DMS53 (cell line): ENCODE data around the gene TBXAS1.

ENCODE experiments used
- DNase-seq: peaks from one replicate; lab custom pipeline; 2025; lab: John Stamatoyannopoulos, UW

The TBXAS1 gene

GRCh38 chr7:140049339-140050024 lies 220.4 kb downstream of the TBXAS1 start:
- peak; percentile 97 for DNase-seq

GRCh38 chr7:140050100-140050499 lies 221.0 kb downstream of the TBXAS1 start:
- DNase-seq, result no peak

GRCh38 chr7:140051820-140052219 lies 222.8 kb downstream of the TBXAS1 start:
- no peak for DNase-seq

GRCh38 chr7:140053812-140054539 lies 224.9 kb downstream of the TBXAS1 start:
- no peak for DNase-seq

GRCh38 chr7:140054751-140055150 lies 225.7 kb downstream of the TBXAS1 start:
- no peak for DNase-seq

- DNase-seq, result no peak
These were observed 226.8 kb downstream of the TBXAS1 start for GRCh38 chr7:140055833-140056232.

GRCh38 chr7:140056431-140057142 lies 227.5 kb downstream of the TBXAS1 start:
- no peak for DNase-seq

GRCh38 chr7:140057143-140057535 lies 228.1 kb downstream of the TBXAS1 start:
- no peak for DNase-seq

- no peak for DNase-seq
These were observed 229.5 kb downstream of the TBXAS1 start for GRCh38 chr7:140058517-140058916.

- peak; percentile 69 for DNase-seq
These were observed 230.5 kb downstream of the TBXAS1 start for GRCh38 chr7:140059273-140060242.

- DNase-seq, result no peak
These were observed 231.2 kb downstream of the TBXAS1 start for GRCh38 chr7:140060243-140060630.

- DNase-seq, result peak; percentile 31
These were observed 231.9 kb downstream of the TBXAS1 start for GRCh38 chr7:140060788-140061606.

- peak; percentile 41 for DNase-seq
These were observed 232.5 kb downstream of the TBXAS1 start for GRCh38 chr7:140061607-140061930.

- DNase-seq, result peak; percentile 76
These were observed 233.1 kb downstream of the TBXAS1 start for GRCh38 chr7:140062118-140062527.

GRCh38 chr7:140062528-140063299 lies 233.7 kb downstream of the TBXAS1 start, which contains the start of gene PARP12:
Gene PARP12, minus strand, starts transcription at chr7:140062951. Its CDS starts 104 bp downstream, at chr7:140062847.
- DNase-seq, result peak; percentile 97

GRCh38 chr7:140067052-140067451 lies 238.0 kb downstream of the TBXAS1 start:
- no peak for DNase-seq

- no peak for DNase-seq
These were observed 239.0 kb downstream of the TBXAS1 start for GRCh38 chr7:140068033-140068432.

- DNase-seq, result no peak
These were observed 240.4 kb downstream of the TBXAS1 start for GRCh38 chr7:140069298-140069949.
